ENCODE data around the gene EFHC1. TPM values are rescaled to one million over a fixed set of nuclear protein-coding genes. Genes with fewer than 3 reads are reported as not detected.

Gene EFHC1
- total and polyA plus RNA-seq, 2 of the 13 experiments (the other 11 are each of a cell fraction or from before 2014, with no cell fraction given) = 23.4 to 29.5 TPM

GRCh38 chr6:52540286-52540902 is 120.3 kb downstream of the EFHC1 start (continued):
- no peak for TF ChIP-seq KIAA2018 (CRISPR knock-in tag; IDR thresholded peaks at IDR 0.05; ENCODE audit: borderline replicate concordance)
- TF ChIP-seq, protein P1, sequence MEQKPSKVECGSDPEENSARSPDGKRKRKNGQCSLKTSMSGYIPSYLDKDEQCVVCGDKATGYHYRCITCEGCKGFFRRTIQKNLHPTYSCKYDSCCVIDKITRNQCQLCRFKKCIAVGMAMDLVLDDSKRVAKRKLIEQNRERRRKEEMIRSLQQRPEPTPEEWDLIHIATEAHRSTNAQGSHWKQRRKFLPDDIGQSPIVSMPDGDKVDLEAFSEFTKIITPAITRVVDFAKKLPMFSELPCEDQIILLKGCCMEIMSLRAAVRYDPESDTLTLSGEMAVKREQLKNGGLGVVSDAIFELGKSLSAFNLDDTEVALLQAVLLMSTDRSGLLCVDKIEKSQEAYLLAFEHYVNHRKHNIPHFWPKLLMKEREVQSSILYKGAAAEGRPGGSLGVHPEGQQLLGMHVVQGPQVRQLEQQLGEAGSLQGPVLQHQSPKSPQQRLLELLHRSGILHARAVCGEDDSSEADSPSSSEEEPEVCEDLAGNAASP (CRISPR knock-in tag; IDR thresholded peaks at IDR 0.05; ENCODE audit: borderline replicate concordance) = no peak
- TF ChIP-seq ZNF496 (CRISPR knock-in tag; IDR thresholded peaks at IDR 0.05; ENCODE audit: insufficient replicate concordance) = no peak
- no peak for TF ChIP-seq CENPX (CRISPR knock-in tag; IDR thresholded peaks at IDR 0.05)
